SHP77 (cell line): Measurements from ENCODE around the gene HAPLN2.
"Not testable (repeated sequence)": the region's sequence is repeated elsewhere in the genome, so short reads cannot be mapped to it uniquely, and the experiment has no call there.

ENCODE experiments used
- DNase-seq, 2 experiments: peaks; one replicate each; lab custom pipeline; 2025; lab: John Stamatoyannopoulos, UW

Gene HAPLN2

DNA sequence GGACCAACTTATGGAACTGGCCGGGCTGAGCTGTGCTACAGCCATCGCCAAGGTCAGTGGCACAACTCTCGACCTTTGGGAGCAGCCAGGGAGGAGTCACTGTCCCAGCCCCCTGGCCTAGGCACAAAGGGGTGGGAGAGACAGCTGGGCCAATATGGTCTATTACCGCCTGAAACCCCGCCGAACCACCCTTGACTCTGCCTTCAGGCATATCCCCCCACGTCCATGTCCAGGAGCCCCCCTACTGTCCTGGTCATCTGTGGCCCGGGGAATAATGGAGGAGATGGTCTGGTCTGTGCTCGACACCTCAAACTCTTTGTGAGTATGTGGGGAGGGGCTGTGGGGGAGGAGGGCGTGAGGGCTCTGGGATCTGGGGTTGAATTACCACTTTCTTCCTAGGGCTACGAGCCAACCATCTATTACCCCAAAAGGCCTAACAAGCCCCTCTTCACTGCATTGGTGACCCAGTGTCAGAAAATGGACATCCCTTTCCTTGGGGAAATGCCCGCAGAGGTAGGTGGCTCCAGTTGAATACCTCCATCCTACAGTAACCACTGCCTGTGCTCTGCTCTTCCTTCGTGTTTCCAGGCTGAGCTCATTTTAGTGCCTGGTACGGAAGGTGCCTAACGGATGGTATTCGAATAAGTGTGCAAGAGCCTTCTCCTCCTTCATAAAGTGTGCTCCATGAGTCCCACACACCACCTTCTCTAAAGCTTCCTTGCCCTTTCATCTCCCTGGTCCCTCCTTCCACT is 26.9 kb upstream of the HAPLN2 start:
- no peak for DNase-seq

GRCh38 chr1:156592910-156593660 is 26.1 kb upstream of the HAPLN2 start:
- peak; percentile 99 for DNase-seq

DNA sequence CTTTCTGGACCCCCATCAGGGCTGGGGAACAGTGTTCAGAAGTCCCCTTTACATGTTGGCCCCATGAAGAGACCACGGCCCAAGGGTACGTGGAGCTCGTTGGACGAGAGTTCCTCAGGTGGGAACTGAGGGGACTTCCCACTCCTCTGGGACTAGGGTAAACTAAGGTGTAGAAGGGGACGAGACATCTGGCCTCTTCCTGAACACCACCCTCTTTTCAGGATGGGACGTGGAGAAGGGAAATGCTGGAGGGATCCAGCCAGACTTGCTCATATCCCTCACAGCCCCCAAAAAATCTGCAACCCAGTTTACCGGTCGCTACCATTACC is 25.6 kb upstream of the HAPLN2 start:
- DNase-seq: no peak

GRCh38 chr1:156594190-156594589 is 25.0 kb upstream of the HAPLN2 start:
- DNase-seq: no peak

- DNase-seq: no peak
Observed at GRCh38 chr1:156595016-156595415, 24.2 kb upstream of the HAPLN2 start.

DNA sequence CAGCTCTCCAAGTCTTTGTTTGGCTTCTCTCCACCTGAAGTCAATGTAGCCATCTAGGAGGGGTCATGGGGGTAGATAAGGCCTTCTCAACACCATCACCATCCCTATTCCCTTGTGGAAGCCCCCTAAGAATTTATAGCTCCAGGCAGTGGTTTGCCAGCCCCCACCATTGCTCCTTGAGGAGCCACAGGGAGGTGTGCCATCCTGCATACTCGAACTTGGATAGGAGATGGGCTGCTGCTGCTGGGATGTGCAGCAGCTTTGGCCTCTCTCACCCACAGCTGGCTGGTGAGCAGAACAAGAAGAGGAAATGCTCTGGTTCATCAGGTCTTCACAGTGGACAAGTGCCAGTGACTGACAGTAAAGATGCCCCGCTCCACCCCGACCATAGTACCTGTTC is 22.8 kb upstream of the HAPLN2 start:
- no peak for DNase-seq

- no peak for DNase-seq
Observed at GRCh38 chr1:156598125-156598524, 21.1 kb upstream of the HAPLN2 start.

DNA sequence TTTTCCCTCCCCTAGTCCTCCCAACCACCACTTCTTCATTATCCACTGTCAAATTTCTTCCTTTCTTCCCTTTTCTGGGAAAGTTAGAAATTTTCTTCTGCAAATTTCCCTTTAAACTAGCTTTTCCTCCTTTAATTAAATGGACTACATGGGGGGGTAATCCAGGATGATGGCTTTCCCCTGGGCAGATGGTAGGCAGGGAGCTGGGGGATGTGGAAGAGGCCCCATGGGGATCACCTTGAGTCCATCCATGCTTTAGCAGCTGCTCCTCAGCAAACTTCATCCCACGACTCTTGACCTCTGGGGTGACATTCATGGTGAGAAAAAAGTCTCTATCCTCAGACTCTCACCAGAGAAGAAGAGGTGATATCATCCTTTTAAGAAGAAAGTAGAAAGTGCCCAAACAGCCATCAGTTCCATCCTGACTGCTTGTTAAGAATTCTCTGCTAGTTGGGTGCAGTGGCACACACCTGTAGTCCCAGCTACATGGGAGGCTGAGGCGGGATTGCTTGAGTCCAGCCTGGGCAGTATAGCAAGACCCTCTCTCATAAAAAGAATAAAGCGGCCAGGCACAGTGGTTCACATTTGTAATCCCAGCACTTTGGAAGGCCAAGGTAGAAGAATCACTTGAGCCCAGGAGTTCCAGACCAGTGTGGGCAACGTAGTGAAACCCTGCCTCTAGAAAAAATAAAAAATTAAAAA is 20.3 kb upstream of the HAPLN2 start:
- no peak for DNase-seq

GRCh38 chr1:156599811-156600210 is 19.4 kb upstream of the HAPLN2 start:
- no peak for DNase-seq

DNA sequence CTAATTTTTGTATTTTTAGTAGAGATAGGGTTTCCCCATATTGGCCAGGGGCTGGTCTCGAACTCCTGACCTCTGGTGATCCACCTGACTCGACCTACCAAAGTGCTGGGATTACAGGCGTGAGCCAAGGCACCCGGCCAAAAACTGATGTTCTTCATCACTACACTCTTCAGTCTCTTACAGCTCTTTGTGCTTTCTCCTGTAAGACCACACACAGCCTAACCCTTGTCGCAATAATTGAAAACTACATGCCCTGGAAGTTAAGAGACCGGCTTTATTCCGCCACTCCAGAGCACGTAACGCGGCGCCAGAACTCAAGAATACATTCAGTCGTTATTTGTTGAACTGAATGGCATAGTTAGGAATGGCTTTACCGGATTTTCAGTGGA is 18.5 kb upstream of the HAPLN2 start:
- DNase-seq: no peak

DNA sequence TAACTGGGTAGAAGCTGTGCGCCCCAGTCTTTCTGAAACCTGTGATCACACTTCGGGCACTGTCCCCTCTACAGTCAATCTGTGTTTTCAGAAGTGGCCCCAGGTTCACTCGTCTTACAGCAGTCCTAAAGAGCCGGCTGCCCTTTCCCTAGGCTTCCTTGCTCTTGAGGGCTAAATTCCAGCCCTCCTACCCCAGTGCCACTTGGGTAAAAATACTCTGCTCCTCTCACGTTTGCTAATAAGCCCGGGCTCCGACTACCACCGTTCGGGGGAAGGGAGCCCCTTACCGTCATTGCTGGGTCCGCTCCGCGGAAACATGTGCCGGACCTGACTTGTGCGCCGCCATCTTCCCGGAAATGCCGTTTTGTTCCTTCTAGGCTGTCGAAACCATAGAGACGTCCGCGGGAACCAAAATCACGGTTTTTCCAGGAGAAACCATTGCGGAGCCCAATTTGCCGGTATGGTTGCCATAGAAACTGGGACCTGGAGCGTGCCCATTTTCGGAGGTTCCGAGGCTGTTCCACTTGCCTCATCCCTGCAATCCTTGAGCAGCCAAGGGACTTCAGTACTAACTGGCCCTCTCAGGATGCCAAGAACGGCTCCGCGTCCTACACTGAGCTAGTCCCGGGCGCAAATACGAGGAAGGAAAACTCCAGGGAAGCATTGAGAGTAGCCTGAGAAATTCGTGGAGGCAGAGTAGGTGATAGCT is 17.9 kb upstream of the HAPLN2 start, which contains the start of gene GPATCH4:
Gene GPATCH4 (minus strand): TSS at position 358 of the 709 bp plus-strand sequence.
- DNase-seq: peak; percentile 90 to 93

GRCh38 chr1:156601892-156602291 is 17.3 kb upstream of the HAPLN2 start:
- DNase-seq: peak; percentile 64 to 66

- DNase-seq: peak in 1 of 2 experiments; percentile 39
Observed at GRCh38 chr1:156602557-156602993, 16.6 kb upstream of the HAPLN2 start.

DNA sequence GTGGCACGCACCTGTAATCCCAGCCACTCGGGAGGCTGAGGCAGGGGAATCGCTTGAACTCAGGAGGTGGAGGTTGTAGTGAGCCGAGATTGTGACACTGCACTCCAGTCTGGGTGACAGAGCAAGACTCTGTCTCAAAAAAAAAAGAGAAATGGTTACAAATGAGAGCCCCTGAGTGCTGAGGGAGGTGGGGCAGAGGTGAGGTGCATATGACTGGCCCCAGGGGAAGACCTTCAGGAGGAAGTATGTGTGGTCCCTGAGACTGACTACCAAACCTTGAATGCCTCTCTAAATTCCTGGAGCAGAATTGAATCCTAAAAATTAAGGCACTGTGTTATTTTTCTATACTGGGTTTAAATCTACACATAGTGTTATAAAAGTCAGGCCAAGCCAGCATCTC is 11.9 kb upstream of the HAPLN2 start:
- DNase-seq: not testable (repeated sequence)

- peak; percentile 95 for DNase-seq
Observed at GRCh38 chr1:156608036-156608674, 11.1 kb upstream of the HAPLN2 start.

- peak; percentile 65 to 87 for DNase-seq
Observed at GRCh38 chr1:156608981-156609380, 10.2 kb upstream of the HAPLN2 start.

GRCh38 chr1:156610072-156610471 is 9.1 kb upstream of the HAPLN2 start:
- not testable (repeated sequence) for DNase-seq

GRCh38 chr1:156612666-156613065 is 6.5 kb upstream of the HAPLN2 start:
- no peak for DNase-seq

GRCh38 chr1:156615946-156616345 is 3.3 kb upstream of the HAPLN2 start:
- peak in 1 of 2 experiments; percentile 38 for DNase-seq

DNA sequence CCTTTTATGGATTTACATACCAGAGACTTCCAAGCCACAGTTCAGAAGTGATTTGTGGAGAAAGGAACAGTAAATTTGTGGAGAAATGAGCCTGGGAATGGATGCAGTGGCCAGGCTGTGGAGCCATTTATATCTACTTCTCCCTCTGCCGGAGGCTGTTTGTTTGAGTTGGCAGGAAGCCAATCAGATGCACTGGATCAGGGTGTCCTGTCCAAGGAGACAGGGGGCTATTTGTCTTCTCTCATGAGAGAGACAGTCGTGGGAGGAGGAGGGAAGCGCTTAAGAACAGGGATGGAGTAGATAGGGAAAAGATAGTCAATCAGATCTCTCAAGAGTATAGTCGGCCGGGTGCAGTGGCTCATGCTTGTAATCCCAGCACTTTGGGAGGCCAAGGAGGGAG is 2.8 kb upstream of the HAPLN2 start:
- peak; percentile 89 to 91 for DNase-seq

GRCh38 chr1:156619582-156619955 is 354 bp downstream of the HAPLN2 start:
- DNase-seq: no peak
